ENCODE results near the gene NDUFB4. TPM values are rescaled to one million over a fixed set of nuclear protein-coding genes. Genes with fewer than 3 reads are reported as not detected.

NDUFB4 gene
- total and polyA plus RNA-seq, 4 donors, result 28.4 to 269 (median 76.9) TPM

GRCh38 chr3:120601554-120601953 is 5.4 kb downstream of the NDUFB4 start:
- 86% methylated on average over 4 of the region's 4 CpGs for WGBS
- no peak for DNase-seq (ENCODE audit: low spot score)
- Histone ChIP-seq H3K36me3 (ENCODE audit: control insufficient read depth in 4 of 4, insufficient read depth in 3 of 4, low read depth in 1 of 4, low read length in 3 of 4) (peaks cover 0 to 36% (median 24%) of the 10 kb centered on the region in 4 donors), H3K4me1 (ENCODE audit: control insufficient read depth in 4 of 4, insufficient read depth in 4 of 4, low read length in 3 of 4) (peaks cover 1 to 16% (median 11%) of the 10 kb centered on the region in 4 donors), H3K4me3 (ENCODE audit: low read depth in 1 of 3, low read length in 3 of 3) (no peak overlapping the region), H3K9me3 (ENCODE audit: control insufficient read depth in 4 of 4, low read length in 3 of 4) (no peaks in the 10 kb centered on the region), H3K27me3 (ENCODE audit: control insufficient read depth in 4 of 4, insufficient read depth in 4 of 4, low read length in 3 of 4) (no peaks in the 10 kb centered on the region), H3K27ac (ENCODE audit: low read depth in 1 of 2, low read length in 2 of 2) (no peak overlapping the region), H3K9ac (ENCODE audit: low read depth in 1 of 2, low read length in 2 of 2) (no peak overlapping the region)
- TF ChIP-seq EGR1 (IDR thresholded peaks at IDR 0.05; ENCODE audit: low read depth in 2 of 2), result no peak
- TF ChIP-seq ATF3 (IDR thresholded peaks at IDR 0.05), result no peak
- no peak for TF ChIP-seq NR2F2 (IDR thresholded peaks at IDR 0.05)
- no peak for TF ChIP-seq TAF1 (conservative IDR thresholded peaks at IDR 0.05)
- TF ChIP-seq RAD21 (IDR thresholded peaks at IDR 0.05), result no peak
- no peak for TF ChIP-seq ZBTB33 (IDR thresholded peaks at IDR 0.05)
- TF ChIP-seq HNF4A (conservative IDR thresholded peaks at IDR 0.05), result no peak
- TF ChIP-seq CTCF (IDR thresholded peaks at IDR 0.05; ENCODE audit: low read depth, low read length, missing input control), result no peak
- no peak for TF ChIP-seq JUND (IDR thresholded peaks at IDR 0.05)
- no peak for TF ChIP-seq HNF4G (IDR thresholded peaks at IDR 0.05)
- TF ChIP-seq GABPA (IDR thresholded peaks at IDR 0.05 in 1 of 2, conservative IDR thresholded peaks at IDR 0.05 in 1 of 2), result no peak
- no peak for TF ChIP-seq REST (IDR thresholded peaks at IDR 0.05)
- TF ChIP-seq MAX (IDR thresholded peaks at IDR 0.05), result no peak
- TF ChIP-seq YY1 (IDR thresholded peaks at IDR 0.05), result no peak
- TF ChIP-seq RXRA (IDR thresholded peaks at IDR 0.05), result no peak
- TF ChIP-seq FOXA2 (IDR thresholded peaks at IDR 0.05), result no peak

- 98% methylated on average over 2 of the region's 2 CpGs for WGBS
- H3K36me3 ChIP-seq (ENCODE audit: control insufficient read depth in 4 of 4, insufficient read depth in 3 of 4, low read depth in 1 of 4, low read length in 3 of 4), result peaks cover 0 to 36% (median 24%) of the 10 kb centered on the region in 4 donors
- no peak for TF ChIP-seq REST (IDR thresholded peaks at IDR 0.05)
- TF ChIP-seq RAD21 (IDR thresholded peaks at IDR 0.05), result no peak
- TF ChIP-seq GABPA (IDR thresholded peaks at IDR 0.05 in 1 of 2, conservative IDR thresholded peaks at IDR 0.05 in 1 of 2), result no peak
- TF ChIP-seq HNF4A (conservative IDR thresholded peaks at IDR 0.05), result no peak
- TF ChIP-seq EGR1 (IDR thresholded peaks at IDR 0.05; ENCODE audit: low read depth in 2 of 2), result no peak
- no peak for TF ChIP-seq TAF1 (conservative IDR thresholded peaks at IDR 0.05)
- no peak for TF ChIP-seq HNF4G (IDR thresholded peaks at IDR 0.05)
- no peak for TF ChIP-seq YY1 (IDR thresholded peaks at IDR 0.05)
- TF ChIP-seq RXRA (IDR thresholded peaks at IDR 0.05), result no peak
- TF ChIP-seq SP1 (IDR thresholded peaks at IDR 0.05), result no peak
- TF ChIP-seq FOXA2 (IDR thresholded peaks at IDR 0.05), result no peak
- TF ChIP-seq MAX (IDR thresholded peaks at IDR 0.05), result no peak
These were observed 6.5 kb downstream of the NDUFB4 start for GRCh38 chr3:120602682-120603081.

More at GRCh38 chr3:120602682-120603081, 6.5 kb downstream of the NDUFB4 start:
- no peak overlapping the region for H3K27ac ChIP-seq (ENCODE audit: low read depth in 1 of 2, low read length in 2 of 2)
- H3K4me3 ChIP-seq (ENCODE audit: low read depth in 1 of 3, low read length in 3 of 3), result no peak overlapping the region
- no peaks in the 10 kb centered on the region for H3K9me3 ChIP-seq (ENCODE audit: control insufficient read depth in 4 of 4, low read length in 3 of 4)
- no peaks in the 10 kb centered on the region for H3K27me3 ChIP-seq (ENCODE audit: control insufficient read depth in 4 of 4, insufficient read depth in 4 of 4, low read length in 3 of 4)
- H3K9ac ChIP-seq (ENCODE audit: low read depth in 1 of 2, low read length in 2 of 2), result no peak overlapping the region
- no peak for DNase-seq (ENCODE audit: low spot score)
- peaks cover 0 to 8% (median 4%) of the 10 kb centered on the region in 4 donors for H3K4me1 ChIP-seq (ENCODE audit: control insufficient read depth in 4 of 4, insufficient read depth in 4 of 4, low read length in 3 of 4)

Measured in liver (tissue), 9 donors.